Uterus (tissue), 2 donors: Measurements from ENCODE around the gene KRT3.

Experiments
- CTCF ChIP-seq, 4 experiments: fragments of 200-600 bp in 2 of 4; fragments of 450-650 bp in 2 of 4; sonication (generic) in 2 of 4; IDR thresholded peaks; one replicate each; pipeline ENCODE4 v1.5.1; 2016 to 2019; ENCODE audit warnings: antibody characterized with exemption in 4 of 4, mild to moderate bottlenecking in 2 of 4, moderate library complexity in 1 of 4
- POLR2A ChIP-seq, 2 donors: fragments of 450-650 bp; IDR thresholded peaks; one replicate each; pipeline ENCODE4 v1.6.1; 2016; ENCODE audit warnings: antibody characterized with exemption in 2 of 2, mild to moderate bottlenecking in 1 of 2, moderate library complexity in 1 of 2

DNA sequence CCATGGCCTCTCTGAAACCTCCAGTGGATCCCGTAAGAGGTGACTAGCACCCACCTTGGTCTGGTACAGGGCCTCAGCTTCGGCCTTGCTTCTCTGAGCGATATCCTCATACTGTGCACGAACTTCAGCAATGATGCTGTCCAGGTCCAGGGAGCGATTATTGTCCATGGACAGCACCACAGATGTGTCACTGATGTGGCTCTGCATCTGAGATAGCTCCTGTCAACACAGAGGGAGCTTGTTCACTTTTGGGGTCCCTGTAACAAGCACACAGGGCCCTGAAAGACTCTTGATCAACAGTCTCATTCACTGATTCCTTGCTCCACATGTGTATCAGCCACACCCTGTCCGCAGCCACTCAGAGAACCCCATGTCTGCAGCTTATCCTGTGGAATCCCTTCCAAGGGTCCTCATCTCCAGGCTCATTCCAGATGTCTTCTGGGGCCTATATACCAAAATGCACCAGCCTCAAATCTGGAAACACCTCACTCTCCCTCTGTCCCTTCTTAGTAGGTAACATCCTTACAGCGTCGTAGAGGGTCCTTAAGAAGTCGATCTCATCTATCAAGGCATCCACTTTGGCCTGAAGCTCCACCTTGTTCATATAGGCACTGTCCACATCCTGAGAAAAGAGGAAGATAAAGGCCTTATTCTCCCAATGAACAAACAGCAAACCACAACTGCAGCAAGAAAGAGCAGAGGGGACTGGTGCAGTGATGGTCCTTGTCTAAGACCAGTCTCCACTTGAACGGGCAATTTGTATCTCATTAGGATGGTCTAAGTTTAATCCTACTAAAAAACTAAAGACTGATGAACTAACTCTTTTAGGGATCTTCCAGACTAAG lies 3.5 kb downstream of the KRT3 start:
- TF ChIP-seq POLR2A (IDR thresholded peaks at IDR 0.05): no peak
- no peak for TF ChIP-seq CTCF (IDR thresholded peaks at IDR 0.05)
